ENCODE data around the gene PPP2R5B.

The PPP2R5B gene

DNA sequence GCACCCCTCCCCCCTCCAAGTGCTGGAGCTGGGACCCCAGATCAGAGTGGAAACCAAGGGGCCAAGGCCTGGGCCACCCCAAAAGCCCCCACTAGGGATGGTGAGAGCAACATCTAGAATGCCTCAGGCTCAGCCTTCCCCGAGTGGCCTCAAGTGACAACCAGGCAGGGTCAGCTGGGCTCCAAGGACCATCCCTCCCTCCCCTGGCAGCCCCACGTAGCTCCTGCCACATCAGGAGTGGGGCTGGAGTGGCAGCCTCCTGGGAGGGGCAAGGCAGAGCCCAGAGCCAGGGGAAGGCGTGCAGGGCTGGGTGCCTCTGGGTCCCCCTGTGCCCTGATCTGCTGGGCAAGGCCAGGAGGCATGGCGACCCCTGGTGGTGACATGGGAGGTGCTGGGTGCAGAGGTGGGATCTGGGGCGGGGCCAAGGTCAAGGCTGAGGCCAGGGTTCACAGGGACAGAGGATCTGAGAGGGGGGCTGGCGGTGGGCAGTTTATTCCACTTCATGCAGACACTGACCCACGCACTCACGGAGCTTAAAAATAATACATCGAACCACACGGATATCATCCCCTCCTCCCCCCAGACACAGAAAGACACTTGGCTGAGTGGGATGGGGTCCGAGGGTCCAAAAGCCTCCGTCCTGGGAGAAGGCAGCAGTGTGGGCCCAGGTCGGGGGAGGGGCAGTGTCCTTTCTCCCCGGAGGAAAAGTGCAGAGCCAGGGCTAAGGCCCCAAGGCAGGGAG is 30.2 kb upstream of the PPP2R5B start:
- no peaks in the 10 kb centered on the region for H3K27me3 ChIP-seq
- TF ChIP-seq, protein P1, sequence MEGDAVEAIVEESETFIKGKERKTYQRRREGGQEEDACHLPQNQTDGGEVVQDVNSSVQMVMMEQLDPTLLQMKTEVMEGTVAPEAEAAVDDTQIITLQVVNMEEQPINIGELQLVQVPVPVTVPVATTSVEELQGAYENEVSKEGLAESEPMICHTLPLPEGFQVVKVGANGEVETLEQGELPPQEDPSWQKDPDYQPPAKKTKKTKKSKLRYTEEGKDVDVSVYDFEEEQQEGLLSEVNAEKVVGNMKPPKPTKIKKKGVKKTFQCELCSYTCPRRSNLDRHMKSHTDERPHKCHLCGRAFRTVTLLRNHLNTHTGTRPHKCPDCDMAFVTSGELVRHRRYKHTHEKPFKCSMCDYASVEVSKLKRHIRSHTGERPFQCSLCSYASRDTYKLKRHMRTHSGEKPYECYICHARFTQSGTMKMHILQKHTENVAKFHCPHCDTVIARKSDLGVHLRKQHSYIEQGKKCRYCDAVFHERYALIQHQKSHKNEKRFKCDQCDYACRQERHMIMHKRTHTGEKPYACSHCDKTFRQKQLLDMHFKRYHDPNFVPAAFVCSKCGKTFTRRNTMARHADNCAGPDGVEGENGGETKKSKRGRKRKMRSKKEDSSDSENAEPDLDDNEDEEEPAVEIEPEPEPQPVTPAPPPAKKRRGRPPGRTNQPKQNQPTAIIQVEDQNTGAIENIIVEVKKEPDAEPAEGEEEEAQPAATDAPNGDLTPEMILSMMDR (IDR thresholded peaks at IDR 0.05), result peak; percentile 86
- no peaks in the 10 kb centered on the region for H3K9me3 ChIP-seq
- no peak overlapping the region for H3K4me3 ChIP-seq (ENCODE audit: low read depth in 1 of 2, low read length in 1 of 2)
- H3K27ac ChIP-seq, result peak overlapping the region; percentile 38
- peaks cover 24 to 27% of the 10 kb centered on the region in 2 experiments for H3K4me1 ChIP-seq (ENCODE audit: control insufficient read depth in 1 of 2, insufficient read depth in 1 of 2, low read depth in 1 of 2, low read length in 1 of 2)
- H3K36me3 ChIP-seq, result peaks cover 57% of the 10 kb centered on the region

DNA sequence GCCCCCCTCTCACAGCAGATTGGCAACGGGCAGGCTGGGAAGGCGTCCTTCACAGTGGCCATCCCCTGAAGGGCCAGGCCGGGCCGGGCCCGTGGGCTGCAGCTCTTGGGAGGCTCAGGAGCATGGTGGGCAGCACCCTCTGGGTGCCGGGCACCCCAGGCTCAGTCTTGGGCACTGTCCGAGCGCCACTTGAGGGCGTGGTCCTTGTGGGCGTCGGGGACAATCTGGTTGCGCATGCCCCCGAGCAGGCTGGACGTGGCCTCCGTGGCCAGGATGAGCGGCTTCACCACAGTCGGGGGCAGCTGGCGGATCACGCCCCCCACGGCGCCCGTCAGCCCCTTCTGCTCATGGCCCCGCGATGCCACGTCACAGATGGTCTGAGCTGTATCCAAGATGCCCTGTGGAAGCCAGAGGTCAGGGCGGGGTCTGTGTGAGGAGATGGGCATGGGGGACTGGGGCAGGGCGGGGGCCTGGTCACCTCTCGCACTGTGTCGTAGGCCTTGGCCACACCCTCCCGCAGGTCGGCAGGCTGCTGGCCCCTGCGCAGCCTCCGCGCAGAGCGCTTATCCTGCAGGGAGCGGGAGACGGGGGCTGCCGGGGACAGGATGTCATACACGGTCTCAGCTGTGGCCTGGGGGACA is 29.6 kb upstream of the PPP2R5B start:
- Histone ChIP-seq H3K4me1 (ENCODE audit: control insufficient read depth in 1 of 2, insufficient read depth in 1 of 2, low read depth in 1 of 2, low read length in 1 of 2) (peaks cover 23 to 24% of the 10 kb centered on the region in 2 experiments), H3K36me3 (peaks cover 64% of the 10 kb centered on the region), H3K4me3 (ENCODE audit: low read depth in 1 of 2, low read length in 1 of 2) (no peak overlapping the region), H3K27ac (no peak overlapping the region), H3K9me3 (no peaks in the 10 kb centered on the region), H3K27me3 (no peaks in the 10 kb centered on the region)
- TF ChIP-seq, protein P1 (IDR thresholded peaks at IDR 0.05), result no peak

DNA sequence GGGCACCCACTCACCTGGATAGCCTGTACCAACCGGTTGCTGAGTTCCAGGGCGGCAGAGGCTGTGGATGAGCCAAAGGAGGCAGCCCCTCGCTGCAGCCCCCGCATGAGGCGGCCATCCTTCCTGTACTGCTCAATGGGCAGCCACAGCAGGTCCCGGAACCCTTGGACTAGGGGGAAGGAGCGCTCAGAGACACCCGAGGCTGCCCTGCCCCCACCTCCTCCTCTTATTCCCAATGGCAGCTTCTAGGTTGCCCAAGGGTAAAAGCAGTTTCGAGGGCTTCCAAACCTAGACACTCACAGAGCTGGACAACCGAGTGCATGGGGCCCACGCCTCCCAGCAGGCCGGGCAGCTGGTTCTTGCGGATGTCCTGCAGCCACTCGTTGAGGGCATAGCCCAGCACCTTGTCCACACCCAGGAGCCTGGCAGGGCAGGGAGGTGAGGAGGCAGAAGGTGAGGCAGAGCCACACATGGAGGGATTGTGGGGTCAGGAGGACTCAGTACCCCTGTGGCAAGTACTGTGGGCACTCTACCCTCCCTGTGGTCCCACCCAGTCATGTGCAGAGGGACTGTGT is 28.0 kb upstream of the PPP2R5B start:
- Histone ChIP-seq H3K27ac (no peak overlapping the region), H3K4me3 (ENCODE audit: low read depth in 1 of 2, low read length in 1 of 2) (no peak overlapping the region), H3K27me3 (no peaks in the 10 kb centered on the region), H3K36me3 (peaks cover 80% of the 10 kb centered on the region), H3K9me3 (no peaks in the 10 kb centered on the region), H3K4me1 (ENCODE audit: control insufficient read depth in 1 of 2, insufficient read depth in 1 of 2, low read depth in 1 of 2, low read length in 1 of 2) (peaks cover 23 to 24% of the 10 kb centered on the region in 2 experiments)
- TF ChIP-seq, protein P1 (IDR thresholded peaks at IDR 0.05), result no peak

DNA sequence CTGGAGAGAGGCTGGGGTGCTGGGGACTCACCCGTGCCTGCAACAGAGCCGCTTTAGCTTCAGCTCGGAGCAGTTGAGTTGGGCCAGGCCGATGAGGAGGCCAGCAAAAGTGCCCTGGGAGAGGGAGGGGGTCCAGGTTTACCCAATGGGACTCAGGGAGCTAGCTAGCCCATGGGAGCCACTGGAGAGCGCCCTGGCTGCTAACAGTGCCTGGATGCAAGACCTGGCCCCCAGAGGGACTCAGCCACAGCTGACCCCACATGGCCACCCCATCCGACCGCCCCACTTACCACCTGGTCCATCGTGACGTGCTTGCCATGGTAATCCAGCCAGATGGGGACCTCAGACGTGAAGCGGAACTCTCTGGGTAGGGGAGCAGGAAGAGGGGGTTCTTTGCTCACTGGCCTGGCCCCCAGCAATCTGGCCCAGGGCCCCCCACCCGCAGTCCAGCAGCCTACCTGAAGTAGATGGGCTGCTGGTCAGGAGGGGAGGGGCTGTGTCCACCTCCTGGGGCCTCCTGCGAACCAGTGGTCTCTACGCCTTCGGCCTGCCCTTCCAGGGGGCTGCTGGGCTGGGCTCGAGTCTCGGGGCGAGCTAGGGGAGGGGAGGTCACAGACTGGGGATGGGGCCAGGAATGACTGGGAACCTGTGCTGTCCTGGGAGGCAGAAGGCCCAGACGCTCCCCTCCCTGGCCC is 27.0 kb upstream of the PPP2R5B start:
- no peaks in the 10 kb centered on the region for H3K27me3 ChIP-seq
- H3K9me3 ChIP-seq, result no peaks in the 10 kb centered on the region
- peaks cover 20% of the 10 kb centered on the region in 2 experiments for H3K4me1 ChIP-seq (ENCODE audit: control insufficient read depth in 1 of 2, insufficient read depth in 1 of 2, low read depth in 1 of 2, low read length in 1 of 2)
- peaks cover 90% of the 10 kb centered on the region for H3K36me3 ChIP-seq
- H3K27ac ChIP-seq, result no peak overlapping the region
- no peak overlapping the region for H3K4me3 ChIP-seq (ENCODE audit: low read depth in 1 of 2, low read length in 1 of 2)
- TF ChIP-seq, protein P1 (IDR thresholded peaks at IDR 0.05), result no peak

DNA sequence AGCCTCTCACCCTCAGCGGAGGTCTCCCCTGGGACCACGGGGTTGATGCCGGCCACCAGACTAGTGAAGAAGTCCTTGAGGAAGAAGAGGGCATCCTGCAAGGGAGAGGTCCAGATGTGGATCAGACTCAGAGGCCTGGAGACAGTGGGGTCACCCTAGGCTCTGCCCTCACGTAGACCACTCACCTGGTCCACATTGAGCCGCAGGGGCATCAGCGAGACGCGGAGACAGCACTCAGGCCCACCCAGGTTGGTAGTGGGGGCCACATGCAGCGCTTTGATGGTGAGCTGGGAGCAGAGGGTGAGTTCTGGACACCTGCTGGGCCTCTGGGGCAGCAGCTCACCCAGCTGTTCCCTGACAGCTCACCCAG is 26.4 kb upstream of the PPP2R5B start:
- Histone ChIP-seq H3K4me1 (ENCODE audit: control insufficient read depth in 1 of 2, insufficient read depth in 1 of 2, low read depth in 1 of 2, low read length in 1 of 2) (peaks cover 15% of the 10 kb centered on the region in 2 experiments), H3K36me3 (peaks cover 95% of the 10 kb centered on the region)

More for the DNA sequence above, 26.4 kb upstream of the PPP2R5B start:
- no peaks in the 10 kb centered on the region for H3K9me3 ChIP-seq
- no peak overlapping the region for H3K27ac ChIP-seq
- no peaks in the 10 kb centered on the region for H3K27me3 ChIP-seq
- no peak overlapping the region for H3K4me3 ChIP-seq (ENCODE audit: low read depth in 1 of 2, low read length in 1 of 2)
- TF ChIP-seq, protein P1 (IDR thresholded peaks at IDR 0.05), result no peak

All from neutrophil (primary cell).